HL-60 (cell line): ENCODE measurements around the gene DIPK1A.

Experiments
- DNase-seq, 2 experiments: peaks; one replicate each; pipeline ENCODE4 v3.0.0-alpha.2; 2010 to 2020; ENCODE audit warnings: low read depth in 1 of 2, low spot score in 1 of 2
- H3K27ac ChIP-seq: fragments of 250-450 bp; sonication (Bioruptor Pico); replicated peaks from 2 replicates; pipeline ENCODE4 v1.5.1; 2020; ENCODE audit warnings: mild to moderate bottlenecking, moderate library complexity
- H3K27me3 ChIP-seq: fragments of 250-450 bp; sonication (Bioruptor Pico); 2 replicates; pipeline ENCODE4 v1.5.1; 2021; ENCODE audit warnings: mild to moderate bottlenecking, moderate library complexity; ENCODE audit not compliant: insufficient read depth, poor library complexity, severe bottlenecking
- H3K4me3 ChIP-seq: replicated peaks from 2 replicates; pipeline ENCODE4 v1.5.1; 2011; ENCODE audit warnings: mild to moderate bottlenecking, control low read depth, low read length; ENCODE audit not compliant: insufficient read depth
- GABPA ChIP-seq: IDR thresholded peaks from 2 replicates; pipeline ENCODE4 v1.6.1; 2012; ENCODE audit warnings: low read depth
- POLR2AphosphoS5 ChIP-seq: IDR thresholded peaks from 2 replicates; pipeline ENCODE4 v1.6.1; 2012; ENCODE audit warnings: low read depth
- REST ChIP-seq: IDR thresholded peaks from 2 replicates; pipeline ENCODE4 v1.6.1; 2012; ENCODE audit warnings: low read depth; ENCODE audit not compliant: insufficient replicate concordance
- SPI1 ChIP-seq: IDR thresholded peaks from 2 replicates; pipeline ENCODE4 v1.6.1; 2012; ENCODE audit warnings: low read depth, mild to moderate bottlenecking, borderline replicate concordance
- TF ChIP-seq, protein P1 (sequence below): IDR thresholded peaks from one replicate; pipeline ENCODE4 v1.5.1; 2011; ENCODE audit warnings: low read length, control low read depth, inconsistent platforms; ENCODE audit not compliant: insufficient read depth

DIPK1A gene

GRCh38 chr1:92792340-92792782 lies 168.9 kb downstream of the DIPK1A start:
- no peak for DNase-seq
- H3K27me3 ChIP-seq: no peaks in the 10 kb centered on the region
- TF ChIP-seq SPI1: no peak
- no peak for TF ChIP-seq GABPA
- TF ChIP-seq POLR2AphosphoS5: no peak
- no peak for TF ChIP-seq REST
- TF ChIP-seq, protein P1, sequence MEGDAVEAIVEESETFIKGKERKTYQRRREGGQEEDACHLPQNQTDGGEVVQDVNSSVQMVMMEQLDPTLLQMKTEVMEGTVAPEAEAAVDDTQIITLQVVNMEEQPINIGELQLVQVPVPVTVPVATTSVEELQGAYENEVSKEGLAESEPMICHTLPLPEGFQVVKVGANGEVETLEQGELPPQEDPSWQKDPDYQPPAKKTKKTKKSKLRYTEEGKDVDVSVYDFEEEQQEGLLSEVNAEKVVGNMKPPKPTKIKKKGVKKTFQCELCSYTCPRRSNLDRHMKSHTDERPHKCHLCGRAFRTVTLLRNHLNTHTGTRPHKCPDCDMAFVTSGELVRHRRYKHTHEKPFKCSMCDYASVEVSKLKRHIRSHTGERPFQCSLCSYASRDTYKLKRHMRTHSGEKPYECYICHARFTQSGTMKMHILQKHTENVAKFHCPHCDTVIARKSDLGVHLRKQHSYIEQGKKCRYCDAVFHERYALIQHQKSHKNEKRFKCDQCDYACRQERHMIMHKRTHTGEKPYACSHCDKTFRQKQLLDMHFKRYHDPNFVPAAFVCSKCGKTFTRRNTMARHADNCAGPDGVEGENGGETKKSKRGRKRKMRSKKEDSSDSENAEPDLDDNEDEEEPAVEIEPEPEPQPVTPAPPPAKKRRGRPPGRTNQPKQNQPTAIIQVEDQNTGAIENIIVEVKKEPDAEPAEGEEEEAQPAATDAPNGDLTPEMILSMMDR: no peak
- H3K4me3 ChIP-seq: no peak overlapping the region
- H3K27ac ChIP-seq: no peak overlapping the region
